Inferior parietal cortex (tissue), 1 donor: ENCODE data around the gene BRD3OS.

Source experiments
- DNase-seq: peaks from one replicate; pipeline ENCODE4 v3.0.0-alpha.2; 2016; ENCODE audit errors: extremely low spot score

The BRD3OS gene, protein sequence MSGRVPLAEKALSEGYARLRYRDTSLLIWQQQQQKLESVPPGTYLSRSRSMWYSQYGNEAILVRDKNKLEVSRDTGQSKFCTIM

GRCh38 chr9:134024828-134025605, at the start of gene BRD3OS:
Gene BRD3OS (plus strand): TSS chr9:134025481. CDS start chr9:134026748, 1,267 bp downstream.
- DNase-seq, result peak; percentile 90

DNA sequence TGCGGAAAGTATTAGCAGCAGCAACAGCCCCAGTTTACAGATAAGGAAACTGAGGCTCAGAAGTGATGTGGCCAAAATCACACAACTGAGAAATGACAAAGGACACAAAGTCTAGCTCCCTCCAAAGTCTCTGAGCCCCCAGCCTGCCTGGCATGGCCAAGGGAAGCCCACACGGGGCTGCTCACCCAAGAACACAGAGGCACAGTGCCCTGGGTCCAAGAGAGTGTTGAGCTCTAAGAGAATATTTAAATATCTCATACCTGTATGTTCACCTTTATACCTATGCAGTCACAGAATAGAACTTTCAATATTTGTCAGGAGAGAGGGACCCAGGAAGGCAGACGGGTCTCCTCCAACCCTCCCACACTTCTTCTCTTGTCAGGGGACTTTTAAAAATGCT, 49.8 kb upstream of the BRD3OS start:
- DNase-seq, result no peak

- no peak for DNase-seq
Measured at GRCh38 chr9:133976191-133976861, 49.0 kb upstream of the BRD3OS start.

DNA sequence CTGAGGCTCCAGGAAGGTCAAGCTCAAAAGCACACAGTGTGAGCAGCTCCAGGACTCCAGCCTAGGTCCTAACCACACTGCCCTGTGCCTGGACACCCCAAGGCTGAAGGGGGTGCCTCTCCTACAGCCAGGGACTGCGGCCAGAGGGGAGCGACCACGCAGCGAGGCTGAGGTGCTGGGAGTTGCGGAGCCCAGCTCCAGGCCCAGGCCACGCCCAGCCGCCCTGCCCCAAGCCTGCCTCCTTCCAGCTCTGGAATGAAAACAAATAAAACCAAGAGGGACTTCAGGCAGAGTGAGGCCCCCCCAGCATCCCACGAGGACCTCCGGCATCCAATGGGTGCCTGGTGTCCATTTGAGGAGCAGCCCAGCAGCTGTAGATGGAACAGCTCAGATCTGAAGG, 48.4 kb upstream of the BRD3OS start:
- DNase-seq, result no peak

- DNase-seq, result no peak
Measured at GRCh38 chr9:133977421-133978201, 47.7 kb upstream of the BRD3OS start.

- no peak for DNase-seq
Measured at GRCh38 chr9:133978226-133978898, 46.9 kb upstream of the BRD3OS start.

DNA sequence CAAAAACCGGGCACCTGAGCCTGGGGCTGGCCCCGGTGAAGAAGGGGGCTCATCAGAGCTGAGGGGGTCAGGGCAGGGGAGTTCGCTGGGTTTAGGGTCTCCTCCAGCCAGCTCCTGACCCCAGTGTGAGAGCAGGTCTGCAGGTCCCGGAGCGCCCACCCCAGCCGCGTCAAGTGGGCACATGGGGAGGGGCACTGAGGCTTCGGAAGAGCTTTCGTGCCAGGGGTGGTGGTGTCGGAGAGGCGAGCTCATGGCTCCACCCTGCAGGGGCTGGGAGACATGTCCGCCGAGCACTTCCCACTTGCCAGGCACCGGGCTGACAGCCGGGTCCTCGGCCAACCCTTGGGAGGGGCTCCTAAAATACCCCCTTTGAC, 46.4 kb upstream of the BRD3OS start:
- DNase-seq, result no peak

GRCh38 chr9:133979273-133979920, 45.9 kb upstream of the BRD3OS start:
- no peak for DNase-seq

GRCh38 chr9:133979921-133980863, 45.1 kb upstream of the BRD3OS start:
- no peak for DNase-seq

DNA sequence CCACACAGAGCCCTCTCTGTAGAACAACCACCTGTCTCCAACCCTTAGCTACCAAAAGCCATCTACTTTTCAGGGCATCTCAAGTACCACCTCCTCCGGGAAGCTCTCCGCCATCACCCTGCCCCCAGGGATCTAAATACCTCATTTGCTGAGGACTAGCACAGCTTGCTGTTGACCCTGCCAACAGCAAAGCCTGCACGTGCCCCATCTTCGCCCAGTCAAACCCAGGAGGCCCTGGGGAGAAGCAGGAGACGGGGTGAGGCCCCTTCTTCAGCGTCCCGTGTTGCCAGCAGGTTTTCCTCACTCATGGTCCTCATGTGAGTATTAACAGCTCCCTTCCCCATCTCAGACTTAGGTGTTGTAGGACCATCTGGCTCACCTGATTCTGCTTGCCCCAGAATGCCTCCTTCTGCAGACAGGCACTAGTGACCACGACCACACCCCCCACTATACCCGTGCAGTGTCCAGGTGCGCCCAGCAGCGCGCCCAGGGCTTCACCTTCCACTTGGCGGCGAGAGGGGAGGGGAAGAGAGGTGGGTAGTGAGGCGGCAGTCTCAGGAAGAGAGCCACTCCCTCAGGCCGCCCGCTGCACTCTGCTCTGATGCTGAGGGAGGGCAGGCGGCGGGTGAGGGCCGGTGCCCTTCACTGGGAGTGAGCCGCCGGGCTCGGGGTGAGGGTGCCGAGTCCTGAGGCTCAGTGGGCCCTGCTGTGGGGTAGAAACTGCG, 44.3 kb upstream of the BRD3OS start:
- no peak for DNase-seq

GRCh38 chr9:133981589-133981957, 43.7 kb upstream of the BRD3OS start:
- no peak for DNase-seq

DNA sequence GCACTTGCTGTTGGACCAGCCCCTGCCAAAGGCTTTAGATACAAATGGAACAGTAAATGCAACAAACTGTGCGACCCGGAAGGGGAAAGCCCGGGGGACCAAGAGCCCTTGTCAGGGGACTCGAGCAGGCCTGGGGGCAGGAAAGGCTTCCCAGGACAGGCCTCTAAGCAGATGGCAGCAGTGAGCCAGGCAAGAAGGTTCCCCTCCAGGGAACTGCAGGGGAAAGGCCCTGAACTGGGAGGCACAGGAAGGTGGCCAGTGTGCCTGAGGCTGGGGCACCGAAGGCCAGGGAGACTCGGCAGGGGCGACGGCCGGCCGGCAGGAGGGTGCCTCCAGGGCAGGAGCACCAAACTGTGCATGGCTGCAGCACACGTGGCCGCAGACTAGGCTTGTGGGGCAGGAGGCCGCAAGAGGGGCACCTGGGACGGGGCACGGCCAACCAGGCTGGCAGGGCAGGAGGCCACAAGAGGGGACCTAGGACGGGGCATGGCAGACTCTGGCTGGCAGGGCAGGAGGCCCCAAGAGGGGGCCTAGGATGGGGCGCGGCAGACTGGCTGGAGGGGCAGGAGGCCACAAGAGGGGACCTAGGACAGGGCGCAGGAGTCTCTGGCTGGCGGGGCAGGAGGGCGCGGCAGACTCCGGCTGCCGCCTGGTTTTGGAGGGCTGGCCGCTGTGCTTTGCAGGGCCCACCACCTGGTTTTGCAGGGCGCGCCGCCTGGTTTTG, 43.2 kb upstream of the BRD3OS start:
- no peak for DNase-seq

DNA sequence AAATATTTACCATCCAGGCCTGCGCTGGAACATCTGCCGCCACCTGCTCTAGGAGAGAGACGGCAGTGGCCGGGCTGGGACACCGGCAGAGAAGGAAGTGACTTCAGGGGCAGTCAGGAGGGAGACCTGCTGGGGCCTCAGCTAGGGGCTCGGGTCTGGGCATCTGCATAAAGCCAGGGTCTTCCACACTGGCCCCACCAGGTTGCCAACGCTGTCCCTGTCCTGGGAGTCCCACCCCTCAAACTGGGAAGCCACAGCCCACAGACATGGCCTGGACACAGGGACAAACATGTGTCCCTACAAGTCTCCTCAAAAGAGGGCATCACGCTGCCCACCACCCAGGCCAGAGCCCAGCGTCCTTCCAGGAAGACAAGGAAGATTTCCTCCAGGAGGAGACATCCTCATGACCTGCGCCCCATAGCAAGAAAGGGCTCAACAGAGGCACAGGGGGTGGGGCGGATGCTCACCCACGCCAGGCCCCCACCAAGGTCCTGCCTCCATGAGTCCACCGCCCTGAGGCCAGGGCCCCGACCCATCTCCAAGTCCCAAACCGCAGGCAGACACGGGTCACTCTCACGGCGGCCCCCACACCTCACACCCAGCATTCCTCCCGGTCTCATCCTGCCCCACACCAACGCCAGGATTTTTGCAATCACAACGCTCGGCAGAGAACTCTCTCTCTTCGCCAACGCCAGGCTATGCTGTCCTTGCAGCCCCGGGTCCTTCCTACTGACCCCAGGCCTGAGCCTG, 42.1 kb upstream of the BRD3OS start:
- no peak for DNase-seq

GRCh38 chr9:133986061-133986460, 39.2 kb upstream of the BRD3OS start:
- no peak for DNase-seq

GRCh38 chr9:133986774-133987445, 38.4 kb upstream of the BRD3OS start:
- no peak for DNase-seq

- no peak for DNase-seq
Measured at GRCh38 chr9:133987446-133987788, 37.9 kb upstream of the BRD3OS start.

DNA sequence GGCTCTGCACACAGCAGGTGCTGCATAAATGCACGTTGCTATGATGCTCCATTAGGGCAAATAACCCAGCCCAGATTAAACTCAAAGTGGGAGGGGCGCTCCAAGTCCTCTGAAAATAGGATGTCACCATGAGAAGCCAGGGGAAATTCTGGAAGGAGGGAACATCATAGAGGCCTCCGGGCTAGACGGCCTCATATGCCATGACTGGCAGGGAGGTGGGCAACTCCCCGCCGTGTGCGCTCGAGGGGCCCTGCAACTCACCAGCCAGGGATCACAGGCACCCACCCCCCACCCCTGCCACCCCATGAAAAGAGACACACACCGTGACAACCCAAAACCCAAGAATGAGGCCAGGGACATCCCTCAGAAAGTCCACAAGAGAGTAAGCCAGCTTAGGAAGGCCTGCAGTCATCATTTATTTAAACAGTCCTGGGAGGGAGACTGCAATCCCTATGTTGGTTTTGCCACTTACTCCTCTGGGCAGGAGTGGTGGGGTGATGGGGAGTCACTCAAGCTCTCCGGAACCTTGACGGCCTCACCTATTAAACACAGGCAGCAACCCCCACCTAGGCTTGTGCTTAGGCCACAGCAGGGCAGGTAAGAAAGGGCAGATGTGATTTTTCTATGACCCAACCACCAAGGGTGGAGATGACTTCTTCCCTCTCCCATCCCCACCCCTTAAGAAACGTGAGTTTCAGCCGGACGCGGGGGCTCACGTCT, 37.2 kb upstream of the BRD3OS start:
- DNase-seq, result no peak
